DOHH2 (cell line): ENCODE data around the gene PRKD2.

ENCODE experiments used
- EZH2phosphoT487 ChIP-seq: fragments of 200-600 bp; sonication (generic); IDR thresholded peaks from 2 replicates; pipeline ENCODE4 v1.6.1; 2017; ENCODE audit warnings: borderline replicate concordance, mild to moderate bottlenecking, antibody characterized with exemption, low read length, moderate library complexity, mixed read lengths
- TF ChIP-seq, protein P1 (sequence below): fragments of 200-600 bp; sonication (generic); IDR thresholded peaks from one replicate; pipeline ENCODE4 v1.5.1; 2014; ENCODE audit warnings: antibody characterized with exemption, mild to moderate bottlenecking, low read depth, low read length; ENCODE audit not compliant: poor library complexity, severe bottlenecking

DNA sequence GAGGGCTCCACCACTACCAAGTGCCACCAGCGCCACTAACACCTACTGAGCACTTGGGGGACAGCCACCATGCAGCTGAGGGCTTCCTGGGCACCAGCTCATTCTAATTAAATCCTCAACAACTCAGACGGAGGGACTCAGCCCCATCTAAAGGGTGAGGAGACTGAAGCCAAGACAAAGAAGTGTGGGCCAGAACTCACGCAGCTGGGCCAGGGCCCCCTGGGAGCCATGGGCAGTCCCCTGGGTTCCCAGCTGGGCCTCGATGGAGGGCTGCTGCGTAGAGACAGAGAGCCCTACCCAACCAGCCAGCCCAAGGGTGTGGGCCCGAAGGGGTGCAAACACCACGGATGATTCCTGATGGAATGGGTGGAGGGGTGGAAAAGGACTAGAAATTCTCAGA is 12.8 kb upstream of the PRKD2 start:
- TF ChIP-seq, protein P1, sequence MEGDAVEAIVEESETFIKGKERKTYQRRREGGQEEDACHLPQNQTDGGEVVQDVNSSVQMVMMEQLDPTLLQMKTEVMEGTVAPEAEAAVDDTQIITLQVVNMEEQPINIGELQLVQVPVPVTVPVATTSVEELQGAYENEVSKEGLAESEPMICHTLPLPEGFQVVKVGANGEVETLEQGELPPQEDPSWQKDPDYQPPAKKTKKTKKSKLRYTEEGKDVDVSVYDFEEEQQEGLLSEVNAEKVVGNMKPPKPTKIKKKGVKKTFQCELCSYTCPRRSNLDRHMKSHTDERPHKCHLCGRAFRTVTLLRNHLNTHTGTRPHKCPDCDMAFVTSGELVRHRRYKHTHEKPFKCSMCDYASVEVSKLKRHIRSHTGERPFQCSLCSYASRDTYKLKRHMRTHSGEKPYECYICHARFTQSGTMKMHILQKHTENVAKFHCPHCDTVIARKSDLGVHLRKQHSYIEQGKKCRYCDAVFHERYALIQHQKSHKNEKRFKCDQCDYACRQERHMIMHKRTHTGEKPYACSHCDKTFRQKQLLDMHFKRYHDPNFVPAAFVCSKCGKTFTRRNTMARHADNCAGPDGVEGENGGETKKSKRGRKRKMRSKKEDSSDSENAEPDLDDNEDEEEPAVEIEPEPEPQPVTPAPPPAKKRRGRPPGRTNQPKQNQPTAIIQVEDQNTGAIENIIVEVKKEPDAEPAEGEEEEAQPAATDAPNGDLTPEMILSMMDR, result no peak
- TF ChIP-seq EZH2phosphoT487, result no peak
